ENCODE results near the gene NPTX1. TPM values are rescaled to one million over a fixed set of nuclear protein-coding genes. Genes with fewer than 3 reads are reported as not detected.

Gene NPTX1
- total RNA-seq, 1 experiment from 2014 or later = 0.07 TPM

DNA sequence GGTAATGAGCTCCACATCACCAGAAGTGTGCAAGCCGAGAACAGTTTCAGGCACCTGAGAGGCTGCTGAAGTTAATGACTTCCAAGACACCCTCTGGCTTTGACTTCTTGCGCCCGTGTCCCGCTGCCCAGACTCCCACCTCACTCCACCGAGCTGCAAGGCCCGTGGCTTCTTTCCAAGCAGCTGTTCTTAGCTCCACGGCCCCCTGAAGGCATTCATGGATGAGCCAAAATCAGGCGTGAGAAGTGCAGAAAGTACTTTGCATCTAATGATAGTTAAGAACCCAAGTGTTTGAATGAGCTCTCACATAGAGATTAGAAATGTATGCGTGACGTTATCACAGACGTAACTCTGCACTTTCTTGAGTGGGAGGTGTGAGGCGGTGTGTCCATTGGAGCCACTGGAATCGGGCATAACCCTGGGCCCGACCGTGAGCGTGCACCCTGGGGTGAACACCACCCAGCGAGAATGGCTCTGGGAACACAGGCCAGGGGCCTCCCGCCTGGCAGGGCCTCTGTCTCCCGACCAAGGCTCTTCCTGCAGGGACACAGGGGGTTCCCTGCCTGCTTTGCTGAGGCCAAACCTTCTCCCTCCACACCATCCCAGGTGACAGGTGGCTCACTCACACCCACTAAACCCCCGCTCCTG is 11.0 kb downstream of the NPTX1 start:
- DNase-seq (ENCODE audit: low spot score) = no peak
- in situ Hi-C loops (cut with HindIII; ENCODE audit: low sequenced_read_pairs) = no loop called here

DNA sequence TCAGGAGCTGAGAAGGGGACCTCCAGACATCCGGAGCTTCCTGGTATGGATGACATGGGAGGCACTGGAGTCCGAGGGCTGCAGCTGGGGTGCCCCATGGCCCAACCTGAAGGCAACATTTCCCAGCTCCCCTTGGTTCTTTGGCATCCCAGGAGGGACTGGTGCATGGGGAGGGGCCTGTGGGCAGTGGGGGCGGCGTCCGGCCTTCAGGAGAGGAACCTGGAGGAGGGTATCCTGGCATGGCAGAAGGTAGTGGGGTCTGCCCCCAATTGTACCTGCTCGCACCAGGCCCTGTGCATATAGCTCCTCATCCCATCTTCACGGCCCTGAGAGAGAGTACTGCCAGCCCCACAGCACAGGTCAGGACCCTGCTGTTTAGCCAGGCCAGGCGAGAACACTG is 11.9 kb downstream of the NPTX1 start:
- DNase-seq (ENCODE audit: low spot score) = no peak
- in situ Hi-C loops (cut with HindIII; ENCODE audit: low sequenced_read_pairs) = no loop called here

DNA sequence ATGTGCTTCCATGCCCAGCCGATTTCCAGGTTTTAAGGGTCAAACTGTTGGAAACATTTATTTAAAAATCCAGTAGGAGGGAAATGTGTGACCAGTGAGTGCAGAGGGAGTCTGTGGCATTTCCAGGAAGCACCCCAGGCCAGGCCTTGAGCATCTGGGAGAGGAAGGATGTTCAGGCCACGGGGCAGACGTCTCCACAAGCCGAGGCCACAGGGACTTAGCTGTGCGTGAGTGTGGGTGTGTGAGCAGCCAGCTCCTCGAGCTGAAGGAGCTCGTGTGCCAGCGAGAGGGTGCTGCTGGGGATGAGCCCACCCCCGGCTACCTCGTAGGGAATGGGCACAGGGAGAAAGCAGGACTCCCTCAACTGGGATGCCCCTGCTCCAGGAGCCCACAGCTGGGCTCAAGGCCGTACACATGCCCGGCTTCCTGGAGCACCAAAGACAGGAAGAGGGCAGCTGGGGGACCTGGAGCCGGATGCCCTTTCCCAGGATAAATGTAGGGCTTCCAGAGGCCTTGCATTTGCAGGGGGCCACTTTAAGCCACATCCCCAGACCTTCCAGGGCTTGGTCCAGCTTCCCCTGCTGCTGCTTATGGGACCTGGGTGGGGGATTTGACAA is 12.5 kb downstream of the NPTX1 start:
- DNase-seq (ENCODE audit: low spot score) = no peak
- in situ Hi-C loops (cut with HindIII; ENCODE audit: low sequenced_read_pairs) = no loop called here

DNA sequence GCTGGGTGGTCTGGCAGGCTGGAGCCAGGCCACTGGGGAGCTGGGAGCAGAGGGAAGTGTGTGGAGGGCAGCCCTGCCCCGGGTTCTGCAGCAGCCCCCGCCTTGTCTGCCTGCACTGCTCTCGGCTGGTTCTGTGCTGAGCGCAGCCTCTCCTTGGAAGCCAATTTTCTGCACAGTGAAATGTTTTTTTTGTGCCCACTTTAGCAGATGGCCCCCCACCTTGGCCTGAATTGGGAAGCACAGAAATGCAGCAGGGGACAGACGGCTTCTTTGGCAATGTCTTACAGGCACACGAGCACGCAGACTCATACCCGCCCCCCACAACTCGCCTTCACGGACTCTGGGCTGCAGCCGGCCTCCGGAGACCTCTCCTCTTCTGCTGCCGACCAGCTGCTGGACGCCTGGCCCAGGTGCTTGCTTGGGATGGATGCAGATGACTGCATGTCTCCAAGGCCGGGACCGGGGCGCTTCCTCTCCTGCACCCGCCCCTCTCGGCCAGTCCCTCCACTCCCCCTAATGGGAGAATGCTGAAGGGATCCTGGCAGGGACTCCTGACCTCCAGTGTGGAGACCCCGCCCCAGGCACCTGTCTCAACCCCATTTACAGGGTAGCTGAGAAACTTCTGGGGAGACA is 14.8 kb downstream of the NPTX1 start:
- DNase-seq (ENCODE audit: low spot score) = peak; percentile 88
- in situ Hi-C loops (cut with HindIII; ENCODE audit: low sequenced_read_pairs) = no loop called here

DNA sequence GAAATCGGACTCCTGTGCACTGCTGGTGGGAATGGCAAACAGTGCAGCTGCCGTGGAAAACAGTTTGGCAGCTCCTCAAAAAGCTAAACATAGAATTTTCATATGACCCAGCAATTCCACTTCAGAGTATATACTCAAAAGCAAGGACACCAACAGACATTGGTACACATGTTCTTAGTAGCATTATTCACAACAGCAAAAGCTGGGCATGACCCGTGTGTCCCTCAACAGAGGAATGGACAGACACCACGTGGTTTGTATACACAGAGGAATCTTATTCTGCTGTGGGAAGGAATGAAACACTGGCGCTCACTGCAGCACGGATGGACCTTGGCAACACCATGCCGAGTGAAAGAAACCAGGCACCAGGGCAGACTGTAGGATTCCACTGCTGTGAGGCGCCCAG is 16.0 kb downstream of the NPTX1 start:
- DNase-seq (ENCODE audit: low spot score) = peak; percentile 70
- in situ Hi-C loops (cut with HindIII; ENCODE audit: low sequenced_read_pairs) = no loop called here

DNA sequence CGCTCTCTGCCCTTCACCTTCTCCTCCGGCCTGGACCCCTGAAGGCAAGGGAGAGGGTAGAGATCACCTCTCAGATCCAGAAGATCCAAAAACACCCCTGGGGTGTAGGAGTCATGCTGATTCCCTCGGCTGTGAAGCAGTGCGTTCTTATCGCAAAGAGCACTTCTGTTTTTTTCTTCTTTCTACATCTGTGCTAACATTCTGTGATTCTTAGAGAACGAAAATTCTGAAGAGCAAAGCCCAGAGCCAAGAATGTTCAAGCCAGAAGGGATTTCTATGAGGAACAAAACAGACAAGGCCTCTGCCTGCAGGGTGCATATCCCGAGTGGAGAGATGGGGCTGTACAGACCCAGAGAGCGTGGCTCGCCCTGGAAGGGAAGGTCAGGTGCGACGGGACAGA is 17.2 kb downstream of the NPTX1 start:
- in situ Hi-C loops (cut with HindIII; ENCODE audit: low sequenced_read_pairs) = no loop called here
- DNase-seq (ENCODE audit: low spot score) = no peak

DNA sequence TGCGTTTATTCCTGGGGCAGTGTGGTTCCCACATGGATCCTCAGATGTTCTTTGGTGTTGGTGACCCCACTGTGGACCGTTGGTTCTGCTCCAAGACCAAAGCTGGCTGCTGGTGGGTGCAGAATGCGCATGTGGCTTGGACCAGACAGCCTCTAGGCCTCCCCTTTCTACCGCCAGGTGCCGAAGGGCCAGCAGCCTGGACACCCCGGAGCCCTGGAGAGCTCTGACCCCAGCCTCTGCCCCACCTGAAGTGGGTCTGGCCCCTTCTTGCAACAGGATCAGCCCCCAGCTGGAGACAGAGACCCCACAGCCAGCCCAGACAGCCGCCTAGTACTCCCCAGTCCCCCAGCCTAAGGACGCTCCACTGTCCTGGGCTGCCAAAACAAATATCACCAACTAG is 18.4 kb downstream of the NPTX1 start:
- in situ Hi-C loops (cut with HindIII; ENCODE audit: low sequenced_read_pairs) = no loop called here
- no peak for DNase-seq (ENCODE audit: low spot score)

DNA sequence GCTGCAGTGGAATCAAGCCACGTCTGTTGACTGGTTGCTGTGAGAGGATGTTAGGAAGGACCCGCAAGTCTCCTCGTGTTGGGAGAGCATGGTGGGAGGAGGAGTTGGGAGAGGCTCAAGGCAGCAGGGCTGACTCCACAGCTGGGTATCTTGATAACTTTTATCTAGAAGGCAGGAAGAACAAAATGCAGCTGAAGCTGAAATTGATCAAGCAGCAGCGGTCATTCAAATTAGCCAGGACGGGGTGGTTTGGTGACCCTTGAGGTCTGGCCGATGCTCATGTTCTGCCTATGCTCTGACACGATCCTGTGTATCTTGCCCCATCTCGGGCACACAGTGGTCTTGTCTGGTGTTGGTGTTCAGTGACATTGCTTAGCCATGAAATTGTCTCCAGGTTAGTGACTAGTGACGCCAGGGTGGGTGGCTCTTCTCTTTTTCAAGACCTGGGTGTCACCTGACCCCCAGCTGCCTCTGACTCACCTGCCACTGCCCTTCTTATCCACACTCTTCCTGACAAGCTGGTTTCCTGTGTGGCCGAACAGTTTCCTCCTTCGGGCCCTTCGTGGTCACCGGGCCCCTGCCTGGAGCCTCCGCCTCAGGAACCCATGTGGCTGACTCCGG is 19.1 kb downstream of the NPTX1 start:
- DNase-seq (ENCODE audit: low spot score) = no peak
- in situ Hi-C loops (cut with HindIII; ENCODE audit: low sequenced_read_pairs) = no loop called here

DNA sequence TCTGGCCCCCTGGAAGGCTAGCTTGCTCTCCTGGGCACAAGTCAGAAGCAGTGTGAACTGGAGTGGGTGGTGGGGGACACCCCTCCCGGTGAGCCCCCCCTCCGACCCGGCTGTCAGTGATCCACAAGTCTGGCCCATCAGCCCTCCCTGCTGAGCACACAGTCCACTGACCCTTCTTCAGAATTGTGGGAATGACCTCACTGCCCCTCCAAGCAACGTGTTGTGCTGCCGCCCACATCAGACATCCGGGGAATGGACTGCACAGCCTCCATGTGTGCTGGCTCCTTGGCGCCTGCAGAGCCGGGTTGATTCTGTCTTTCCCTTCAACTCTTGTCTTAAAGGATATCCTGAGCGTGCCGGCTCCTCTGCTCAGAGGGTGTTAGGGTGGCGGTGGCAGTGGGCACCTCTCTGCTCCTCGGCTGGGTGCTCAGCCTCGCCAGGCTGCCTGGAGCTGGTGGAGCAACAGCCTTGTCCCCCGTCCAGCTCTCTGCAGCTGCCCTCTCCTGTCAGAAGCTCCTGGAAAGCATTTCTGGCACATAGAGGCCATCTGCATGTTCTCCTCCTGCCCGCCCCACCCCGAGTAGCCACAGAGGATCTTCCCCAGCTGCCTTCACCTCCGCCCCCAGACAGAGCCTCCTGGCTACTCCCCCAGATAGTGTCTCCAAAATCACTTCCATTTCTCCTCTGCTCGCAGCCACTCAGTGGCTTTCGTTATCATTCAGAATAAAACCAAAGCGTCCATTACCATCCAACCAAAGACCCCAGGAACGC is 19.8 kb downstream of the NPTX1 start:
- no peak for DNase-seq (ENCODE audit: low spot score)
- in situ Hi-C loops (cut with HindIII; ENCODE audit: low sequenced_read_pairs) = no loop called here

DNA sequence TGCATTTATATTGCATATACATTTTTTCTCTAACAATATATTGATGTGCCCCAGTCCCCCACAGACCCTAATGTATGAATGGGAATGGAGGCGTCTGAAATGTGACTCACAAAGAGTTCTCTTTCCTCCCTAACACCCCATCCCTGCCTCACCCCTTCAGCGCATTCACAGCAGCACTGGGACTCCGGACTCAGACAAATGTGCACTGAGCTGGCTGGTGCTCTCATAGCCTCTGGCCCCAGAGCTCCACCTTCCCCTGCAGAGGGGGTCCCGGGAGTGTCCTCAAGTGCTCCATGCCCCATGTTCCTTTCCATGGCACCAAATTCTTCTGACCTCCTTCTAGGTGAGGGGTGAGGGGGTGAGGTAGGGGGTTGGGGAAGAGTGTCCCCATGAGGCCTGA is 20.6 kb downstream of the NPTX1 start:
- in situ Hi-C loops (cut with HindIII; ENCODE audit: low sequenced_read_pairs) = no loop called here
- no peak for DNase-seq (ENCODE audit: low spot score)

DNA sequence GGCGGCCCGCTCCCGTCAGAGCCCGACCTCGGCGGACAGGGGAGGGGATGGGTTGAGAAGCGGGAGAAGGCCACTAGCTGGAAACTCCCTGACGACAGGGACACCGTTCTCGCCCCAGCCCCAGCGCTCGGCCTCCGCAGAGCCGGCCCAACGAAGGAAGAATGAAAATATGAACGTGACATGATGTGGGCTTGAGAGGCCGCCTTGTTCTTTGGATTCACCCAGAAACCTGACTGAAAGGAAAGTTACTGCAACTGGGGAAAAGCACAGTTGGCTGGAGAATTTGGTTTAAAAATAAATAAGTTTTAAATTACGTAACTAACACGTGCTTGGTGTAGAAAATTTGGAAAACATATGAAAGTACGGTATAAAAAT is 21.1 kb downstream of the NPTX1 start:
- in situ Hi-C loops (cut with HindIII; ENCODE audit: low sequenced_read_pairs) = no loop called here
- peak; percentile 62 for DNase-seq (ENCODE audit: low spot score)

DNA sequence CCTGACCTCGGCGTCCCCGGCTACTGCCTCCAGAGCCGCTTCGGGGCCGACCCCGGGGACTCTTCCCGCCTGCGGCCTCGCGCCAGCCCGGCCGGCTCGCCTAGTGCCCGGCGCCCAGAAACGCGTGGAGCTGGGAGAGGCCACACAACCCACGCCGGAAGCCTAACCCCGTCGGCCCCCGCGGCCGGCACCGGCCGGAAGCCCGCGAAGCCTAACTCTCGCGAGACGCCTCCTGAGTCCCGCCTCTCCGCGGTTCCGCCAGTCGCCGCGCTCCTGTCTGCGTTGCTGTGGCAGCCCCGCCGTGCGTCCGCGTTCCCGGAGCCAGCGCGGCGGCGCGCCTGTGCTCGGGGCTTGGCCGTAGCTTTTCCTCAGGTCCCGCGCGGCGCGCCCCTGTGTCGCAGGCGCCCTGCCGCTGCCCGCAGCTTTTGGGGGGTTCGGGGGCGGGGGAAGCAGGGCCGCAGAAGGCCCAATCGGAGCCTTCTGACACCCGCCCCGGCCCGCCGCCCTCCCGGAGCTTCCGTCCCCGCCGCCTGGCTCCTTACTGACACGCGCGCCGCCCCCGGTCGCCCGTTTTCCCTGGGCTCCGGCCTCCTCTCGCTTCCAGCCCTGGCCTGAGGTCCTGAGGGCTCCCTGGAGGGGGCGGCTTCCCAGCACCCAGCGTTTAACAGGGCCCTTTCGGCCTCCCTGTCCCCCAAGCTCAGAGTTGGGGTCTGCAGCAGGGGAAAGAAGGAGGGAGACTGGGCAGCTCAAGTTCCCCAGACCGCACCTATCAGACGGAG is 21.7 kb downstream of the NPTX1 start:
- in situ Hi-C loops (cut with HindIII; ENCODE audit: low sequenced_read_pairs) = no loop called here
- peak; percentile 95 for DNase-seq (ENCODE audit: low spot score)

DNA sequence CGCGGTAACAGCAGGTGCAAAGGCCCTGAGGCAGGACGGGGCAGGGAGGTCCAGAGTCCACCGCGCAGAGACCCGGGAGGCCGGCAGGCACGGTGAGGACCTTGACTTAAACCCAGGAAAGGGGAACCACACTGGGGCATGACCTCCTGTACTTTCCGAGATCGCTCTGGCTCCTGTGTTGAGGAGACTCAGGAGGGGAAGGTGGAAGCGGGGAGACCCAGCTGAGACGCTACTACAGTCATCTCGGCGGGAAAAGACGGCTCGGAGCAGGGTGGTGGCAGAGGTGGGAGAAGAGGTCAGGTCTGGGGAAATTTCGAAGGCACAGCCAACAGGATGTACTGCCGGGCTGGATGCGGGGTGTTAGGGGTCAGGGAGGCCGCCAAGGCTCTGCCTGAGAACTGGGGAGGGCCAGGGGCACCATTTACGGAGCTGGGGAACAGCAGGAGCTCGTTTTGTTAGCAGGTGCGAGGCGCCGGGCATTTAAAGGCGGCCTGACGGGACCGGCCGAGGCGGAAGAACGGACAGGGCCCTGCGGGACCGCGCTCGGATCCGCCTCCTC is 22.3 kb downstream of the NPTX1 start:
- DNase-seq (ENCODE audit: low spot score) = no peak
- in situ Hi-C loops (cut with HindIII; ENCODE audit: low sequenced_read_pairs) = no loop called here

DNA sequence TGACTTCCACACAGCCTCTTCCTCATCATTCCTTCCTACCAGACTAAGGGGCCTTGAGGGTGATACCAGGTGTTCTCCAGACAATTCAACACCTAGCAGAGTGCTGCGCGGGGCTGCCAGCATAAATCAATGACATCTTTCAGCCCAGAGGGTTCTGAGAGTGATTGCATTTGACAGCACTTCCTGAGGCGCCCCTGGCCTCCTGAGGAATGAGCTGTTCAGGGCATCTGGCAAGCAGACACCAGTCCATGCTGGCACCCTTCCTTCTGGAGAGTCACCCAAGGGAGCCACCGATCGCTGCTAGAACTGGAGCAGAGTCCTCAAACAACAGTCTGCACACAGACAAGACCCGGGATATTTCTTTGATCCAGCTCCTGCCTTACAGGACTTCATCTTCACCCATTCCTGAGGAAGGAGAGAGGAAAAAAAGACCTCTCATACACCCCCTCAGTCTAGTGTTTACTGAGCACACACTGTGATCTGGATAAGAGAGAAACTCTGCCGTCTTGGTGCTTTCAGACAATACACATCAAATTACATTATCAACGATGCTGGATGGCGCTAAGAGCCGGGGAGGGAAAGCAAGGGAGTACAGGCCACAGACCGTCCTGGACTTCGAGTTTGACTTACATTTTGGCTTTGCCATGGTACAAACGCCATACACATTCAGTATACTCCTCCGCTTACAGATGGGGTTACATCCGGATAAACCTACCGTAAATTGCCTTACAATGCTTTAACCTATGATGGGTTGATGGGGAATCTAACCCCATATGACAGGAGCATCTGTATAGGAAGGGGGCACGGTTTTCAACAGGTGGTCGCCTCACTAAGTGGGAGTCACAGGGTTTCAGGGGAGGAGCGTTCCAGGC is 23.0 kb downstream of the NPTX1 start:
- in situ Hi-C loops (cut with HindIII; ENCODE audit: low sequenced_read_pairs) = no loop called here
- DNase-seq (ENCODE audit: low spot score) = no peak

DNA sequence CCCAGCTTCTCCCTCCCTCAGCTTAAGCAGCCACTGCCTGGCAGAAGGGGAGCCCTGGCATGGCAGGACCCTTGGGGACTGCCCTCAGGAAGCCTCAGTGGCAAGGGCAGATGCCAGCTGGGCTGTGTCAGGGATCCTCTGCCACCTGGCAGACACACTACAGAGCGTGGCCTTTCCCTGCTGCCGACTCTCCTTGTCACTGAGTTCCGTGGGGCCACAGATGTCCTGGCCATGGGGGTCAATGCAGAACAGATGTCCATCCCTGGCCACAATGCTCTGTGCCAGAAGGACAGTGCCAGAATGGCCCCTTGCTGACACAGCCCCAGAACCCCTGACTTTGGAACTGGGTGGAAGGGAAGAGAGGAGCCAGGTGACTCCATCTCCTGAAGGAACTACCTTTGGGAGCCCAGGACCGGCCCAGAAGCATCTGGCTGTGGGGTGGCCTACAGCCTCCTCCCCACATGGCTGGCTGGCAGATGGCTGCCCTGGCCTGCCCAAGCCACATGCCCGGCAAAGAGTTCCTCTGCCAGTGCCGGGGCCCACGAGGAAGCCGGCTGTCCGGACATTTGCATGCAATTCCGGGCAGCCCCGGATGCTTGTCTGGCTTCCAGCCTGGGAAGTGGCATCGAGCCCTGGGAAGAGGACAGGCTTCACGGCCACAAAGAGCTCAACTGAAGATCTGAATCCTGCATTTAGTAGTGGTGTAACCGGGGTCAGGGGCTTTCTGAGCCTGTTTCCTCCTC is 24.1 kb downstream of the NPTX1 start:
- in situ Hi-C loops (cut with HindIII; ENCODE audit: low sequenced_read_pairs) = no loop called here

DNA sequence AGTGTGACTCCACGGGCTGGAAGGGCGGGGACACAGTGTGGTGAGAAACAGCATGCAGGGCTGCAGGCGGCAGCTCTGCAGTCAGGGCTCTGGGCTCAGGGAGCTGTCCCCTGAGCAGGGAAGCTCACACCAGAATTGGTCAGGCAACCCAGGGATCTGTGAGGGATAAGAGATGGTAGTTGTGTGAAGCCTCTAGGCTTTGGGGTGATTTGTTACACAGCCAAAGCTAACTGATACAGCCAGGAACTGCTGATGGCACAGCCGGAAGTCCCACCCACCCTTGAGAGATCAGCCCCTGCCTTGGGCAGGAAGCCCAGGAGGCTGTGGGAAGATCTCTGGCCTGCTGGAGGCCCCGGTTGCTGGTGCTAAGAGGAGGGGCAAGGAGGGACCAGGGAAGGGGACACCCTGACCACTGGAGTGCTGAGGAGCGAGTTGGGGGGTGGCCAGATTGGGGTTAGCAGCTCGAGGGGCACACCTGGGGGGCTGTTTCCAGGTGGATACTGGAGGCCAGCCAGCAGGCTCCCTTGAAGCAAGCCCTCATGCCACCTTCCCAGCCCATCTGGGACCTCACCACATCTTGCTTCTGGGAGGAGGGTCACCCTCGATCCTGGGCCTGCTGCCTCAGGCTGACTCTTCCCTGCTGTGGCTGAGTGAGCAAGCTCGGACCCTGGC is 25.2 kb downstream of the NPTX1 start:
- DNase-seq (ENCODE audit: low spot score) = no peak
- in situ Hi-C loops (cut with HindIII; ENCODE audit: low sequenced_read_pairs) = no loop called here

More for the DNA sequence above, 24.1 kb downstream of the NPTX1 start:
- DNase-seq (ENCODE audit: low spot score) = peak; percentile 95
